Upper lobe of left lung (tissue), 6 donors: Measurements from ENCODE around the gene CLDN18. TPM values are rescaled to one million over a fixed set of nuclear protein-coding genes. Genes with fewer than 3 reads are reported as not detected.

Experiments used
- ATAC-seq, 2 donors: fragments of 200-7000 bp; cut with Tn5 transposase; one replicate each; pipeline ENCODE4 v1.9.1; 2022; ENCODE audit warnings: mild to moderate bottlenecking in 2 of 2, moderate library complexity in 2 of 2; ENCODE audit not compliant: low FRiP score in 2 of 2
- DNase-seq, 2 donors: peaks; one replicate each; pipeline ENCODE4 v3.0.0-alpha.2; 2019 to 2020
- H3K27ac ChIP-seq, 4 donors: fragments of 200-600 bp; sonication (generic); one replicate each; pipeline ENCODE4 v1.5.1; 2016 to 2019
- H3K27me3 ChIP-seq, 4 donors: fragments of 200-600 bp; sonication (generic); one replicate each; pipeline ENCODE4 v1.5.1; 2017 to 2019
- H3K36me3 ChIP-seq, 4 donors: fragments of 200-600 bp; sonication (generic); one replicate each; pipeline ENCODE4 v1.5.1; 2016 to 2019
- H3K4me1 ChIP-seq, 4 donors: fragments of 200-600 bp; sonication (generic); one replicate each; pipeline ENCODE4 v1.5.1; 2018 to 2019
- H3K4me3 ChIP-seq, 4 donors: fragments of 200-600 bp; sonication (generic); one replicate each; pipeline ENCODE4 v1.5.1; 2017 to 2019; ENCODE audit warnings: mild to moderate bottlenecking in 2 of 4, moderate library complexity in 1 of 4
- H3K9me3 ChIP-seq, 4 donors: fragments of 200-600 bp; sonication (generic); one replicate each; pipeline ENCODE4 v1.5.1; 2018 to 2019
- CTCF ChIP-seq, 6 experiments: fragments of 450-650 bp in 4 of 6; fragments of 200-600 bp in 2 of 6; sonication (generic) in 2 of 6; IDR thresholded peaks; one replicate each; pipeline ENCODE4 v1.5.1; 2016 to 2019; ENCODE audit warnings: antibody characterized with exemption in 6 of 6
- EP300 ChIP-seq, 4 donors: sonication (generic); formaldehyde crosslinking; IDR thresholded peaks; one replicate each; pipeline ENCODE4 v1.5.1; 2017; ENCODE audit warnings: antibody characterized with exemption in 4 of 4, control low read depth in 2 of 4
- POLR2A ChIP-seq, 4 donors: fragments of 450-650 bp; IDR thresholded peaks; one replicate each; pipeline ENCODE4 v1.5.1; 2016 to 2017; ENCODE audit warnings: antibody characterized with exemption in 4 of 4, mild to moderate bottlenecking in 2 of 4
- POLR2AphosphoS5 ChIP-seq, 2 donors: sonication (generic); formaldehyde crosslinking; IDR thresholded peaks; one replicate each; pipeline ENCODE4 v1.5.1; 2017; ENCODE audit warnings: antibody characterized with exemption in 2 of 2
- WGBS, 2 donors: methylation state at CpG; one replicate each; pipeline ENCODE4 v1.1.5; 2017 to 2018; 5-methylcytosine and 5-hydroxymethylcytosine counted together
- total RNA-seq, 6 donors: library from RNA; depleted of rRNA in 4 of 6; stranded (reverse); fragments of >200 nt in 4 of 6; gene quantifications; one replicate each; pipeline versions ENCODE4 v1.1.0 to v1.2.1, GENCODE V29; 2016 to 2021
- donor health status: DM: no; HTN: no; CAD: no; lungs with moderate emphysema.
- donor health status: DM: no; HTN: yes; CAD: no; lungs with severe emphysema.

CLDN18 gene
- total RNA-seq, 6 donors from 2014 or later = 134 to 673 (median 360) TPM

DNA sequence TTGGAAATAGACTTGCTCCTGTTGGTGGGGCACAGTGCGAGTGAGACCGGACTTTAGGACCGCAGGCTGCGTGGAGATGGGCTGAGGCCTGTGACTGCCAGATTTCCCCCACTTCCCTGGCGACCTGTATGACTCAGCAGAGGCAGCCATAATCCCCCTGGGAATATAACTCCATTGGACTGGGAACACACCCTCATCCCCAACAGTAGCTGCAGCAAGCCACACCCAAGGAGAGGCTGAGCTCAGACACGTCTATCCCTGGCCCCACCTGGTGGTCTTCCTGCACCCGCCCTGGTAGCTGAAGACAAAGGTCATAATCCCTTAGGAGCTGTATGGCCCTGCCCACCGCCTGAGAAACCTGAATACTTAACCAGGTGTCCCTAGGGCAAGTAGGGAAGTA lies 62.8 kb downstream of the CLDN18 start:
- H3K36me3 ChIP-seq = peaks cover 0 to 20% (median 12%) of the 10 kb centered on the region in 4 donors
- H3K27ac ChIP-seq = no peak overlapping the region
- 60 to 85% methylated on average over 1 to 3 of the region's 8 CpGs for WGBS, 2 donors

DNA sequence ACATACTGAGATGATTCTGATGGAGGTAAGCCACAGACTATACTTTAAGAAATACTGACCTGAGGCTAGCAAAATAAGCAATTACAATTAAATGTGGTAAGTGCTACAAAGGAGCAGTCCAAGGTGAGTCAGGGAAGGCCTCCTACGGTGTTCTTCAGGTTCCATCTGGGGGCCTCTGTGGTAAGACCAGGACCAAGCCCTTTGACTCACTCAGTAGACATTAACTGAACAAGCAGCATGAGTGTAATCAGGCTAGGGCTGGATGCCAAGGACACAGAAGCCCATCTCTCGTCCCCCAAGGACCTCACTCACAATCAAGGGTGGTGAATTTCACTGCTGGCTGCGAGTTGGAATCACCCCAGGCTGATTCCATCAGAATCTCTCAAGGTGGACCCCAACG lies 68.1 kb downstream of the CLDN18 start:
- no peak overlapping the region for H3K4me3 ChIP-seq

More for the DNA sequence above, 62.8 kb downstream of the CLDN18 start:
- TF ChIP-seq CTCF (IDR thresholded peaks at IDR 0.05) (no peak), POLR2A (IDR thresholded peaks at IDR 0.05) (no peak), EP300 (IDR thresholded peaks at IDR 0.05) (no peak), POLR2AphosphoS5 (IDR thresholded peaks at IDR 0.05) (no peak)
- no peaks in the 10 kb centered on the region for H3K27me3 ChIP-seq
- H3K9me3 ChIP-seq = no peaks in the 10 kb centered on the region
- no peak for ATAC-seq
- H3K4me3 ChIP-seq = no peak overlapping the region
- H3K4me1 ChIP-seq = no peaks in the 10 kb centered on the region
- DNase-seq = no peak

GRCh38 chr3:138078901-138079344 lies 69.0 kb downstream of the CLDN18 start:
- Histone ChIP-seq H3K9me3 (no peaks in the 10 kb centered on the region), H3K27ac (no peak overlapping the region), H3K4me1 (no peaks in the 10 kb centered on the region), H3K36me3 (peaks cover 0 to 33% (median 7%) of the 10 kb centered on the region in 4 donors), H3K27me3 (no peaks in the 10 kb centered on the region), H3K4me3 (no peak overlapping the region)
- WGBS, 2 donors = 72 to 90% methylated on average over 1 of the region's 1 CpG
- DNase-seq = no peak
- TF ChIP-seq POLR2A (IDR thresholded peaks at IDR 0.05) (no peak), POLR2AphosphoS5 (IDR thresholded peaks at IDR 0.05) (no peak), CTCF (IDR thresholded peaks at IDR 0.05) (no peak), EP300 (IDR thresholded peaks at IDR 0.05) (no peak)
- ATAC-seq = peak in 1 of 2 donors; percentile 62

More for the DNA sequence above, 68.1 kb downstream of the CLDN18 start:
- Histone ChIP-seq H3K9me3 (no peaks in the 10 kb centered on the region), H3K27ac (no peak overlapping the region), H3K4me1 (no peaks in the 10 kb centered on the region), H3K36me3 (peaks cover 0 to 26% (median 2%) of the 10 kb centered on the region in 4 donors), H3K27me3 (no peaks in the 10 kb centered on the region)
- ATAC-seq = no peak
- no peak for DNase-seq
- TF ChIP-seq POLR2A (IDR thresholded peaks at IDR 0.05) (no peak), EP300 (IDR thresholded peaks at IDR 0.05) (no peak), CTCF (IDR thresholded peaks at IDR 0.05) (no peak), POLR2AphosphoS5 (IDR thresholded peaks at IDR 0.05) (no peak)
- WGBS, 2 donors = 85 to 93% methylated on average over 4 of the region's 4 CpGs

GRCh38 chr3:138079901-138080300 lies 69.9 kb downstream of the CLDN18 start:
- Histone ChIP-seq H3K9me3 (no peaks in the 10 kb centered on the region), H3K27ac (no peak overlapping the region), H3K4me3 (no peak overlapping the region), H3K4me1 (no peaks in the 10 kb centered on the region), H3K27me3 (no peaks in the 10 kb centered on the region), H3K36me3 (peaks cover 0 to 42% (median 12%) of the 10 kb centered on the region in 4 donors)
- DNase-seq (no peak), ATAC-seq (no peak)
- TF ChIP-seq POLR2AphosphoS5 (IDR thresholded peaks at IDR 0.05) (no peak), EP300 (IDR thresholded peaks at IDR 0.05) (no peak), POLR2A (IDR thresholded peaks at IDR 0.05) (no peak), CTCF (IDR thresholded peaks at IDR 0.05) (no peak)
- 90 to 94% methylated on average over 5 of the region's 5 CpGs for WGBS, 2 donors
